RCC 7860 (cell line): ENCODE results near the gene SAT2.
A peak's percentile ranks its signal among the peaks of the same experiment; 100 is the strongest.
"Not testable (repeated sequence)": the region's sequence is repeated elsewhere in the genome, so short reads cannot be mapped to it uniquely, and the experiment has no call there.

ENCODE experiments used
- DNase-seq: peaks from one replicate; pipeline ENCODE4 v3.0.0-alpha.2; 2015; ENCODE audit warnings: low spot score
- FAIRE-seq: peaks from 2 replicates; lab custom pipeline; 2012; peaks lifted over from hg19 to GRCh38; lab: Jason Lieb, UNC

The SAT2 gene

GRCh38 chr17:7636163-7636562, 8.5 kb upstream of the SAT2 start:
- FAIRE-seq: no peak
- DNase-seq: no peak

- no peak for FAIRE-seq
- DNase-seq: peak; percentile 4
These were observed 6.8 kb upstream of the SAT2 start for GRCh38 chr17:7634384-7634783.

- FAIRE-seq: no peak
These were observed 5.5 kb upstream of the SAT2 start for GRCh38 chr17:7633093-7633492.

GRCh38 chr17:7632492-7632894, 4.9 kb upstream of the SAT2 start:
- no peak for FAIRE-seq
- DNase-seq: no peak

More at GRCh38 chr17:7633093-7633492, 5.5 kb upstream of the SAT2 start:
- no peak for DNase-seq

GRCh38 chr17:7631398-7632380, 4.1 kb upstream of the SAT2 start:
- DNase-seq: no peak
- FAIRE-seq: no peak

GRCh38 chr17:7629939-7630571, 2.4 kb upstream of the SAT2 start, which contains the start of gene SHBG:
Gene SHBG, plus strand, starts transcription at chr17:7630135. Its CDS starts 38 bp downstream, at chr17:7630173.
- DNase-seq (no peak), FAIRE-seq (no peak)

GRCh38 chr17:7626956-7627249, 718 bp downstream of the SAT2 start:
- no peak for FAIRE-seq
- no peak for DNase-seq

- FAIRE-seq: no peak
- no peak for DNase-seq
These were observed 1.3 kb downstream of the SAT2 start for GRCh38 chr17:7626307-7626706.

- DNase-seq, FAIRE-seq: not testable (repeated sequence)
These were observed 1.9 kb downstream of the SAT2 start for GRCh38 chr17:7625749-7626148.

GRCh38 chr17:7623661-7624060, 4.0 kb downstream of the SAT2 start:
- FAIRE-seq (no peak), DNase-seq (no peak)

- DNase-seq (no peak), FAIRE-seq (no peak)
These were observed 6.8 kb downstream of the SAT2 start for GRCh38 chr17:7620835-7621234.

- FAIRE-seq (no peak), DNase-seq (no peak)
These were observed 9.0 kb downstream of the SAT2 start for GRCh38 chr17:7618608-7619007.

- DNase-seq (no peak), FAIRE-seq (no peak)
These were observed 12.3 kb downstream of the SAT2 start for GRCh38 chr17:7615265-7615747.

- FAIRE-seq (peak; percentile 88), DNase-seq (peak; percentile 97)
These were observed 13.0 kb downstream of the SAT2 start, which contains the start of gene FXR2 for GRCh38 chr17:7614425-7615264. Gene FXR2, minus strand, starts transcription at chr17:7614897. Its CDS starts 365 bp downstream, at chr17:7614532.

- FAIRE-seq (no peak), DNase-seq (peak; percentile 20)
These were observed 13.7 kb downstream of the SAT2 start for GRCh38 chr17:7613769-7614424.

GRCh38 chr17:7612294-7612640, 15.4 kb downstream of the SAT2 start:
- DNase-seq (no peak), FAIRE-seq (no peak)

GRCh38 chr17:7611635-7612293, 15.9 kb downstream of the SAT2 start:
- FAIRE-seq (no peak), DNase-seq (no peak)

GRCh38 chr17:7610641-7611040, 17.0 kb downstream of the SAT2 start:
- DNase-seq (no peak), FAIRE-seq (no peak)

GRCh38 chr17:7606280-7606679, 21.3 kb downstream of the SAT2 start:
- no peak for FAIRE-seq
- no peak for DNase-seq

GRCh38 chr17:7597561-7597960, 30.1 kb downstream of the SAT2 start:
- FAIRE-seq, DNase-seq: not testable (repeated sequence)
